ENCODE data around the gene ALS2.
"Not testable (repeated sequence)": the region's sequence is repeated elsewhere in the genome, so short reads cannot be mapped to it uniquely, and the experiment has no call there.

ALS2 gene

GRCh38 chr2:201780674-201781493 lies at the start of gene ALS2:
Gene ALS2 (minus strand): TSS chr2:201780933. CDS start chr2:201768885, 12,048 bp downstream.
- DNase-seq (ENCODE audit: low read depth): peak; percentile 99

- no peak for DNase-seq (ENCODE audit: low read depth)
These were observed 47.5 kb upstream of the ALS2 start for GRCh38 chr2:201828220-201828619.

- DNase-seq (ENCODE audit: low read depth): no peak
These were observed 46.9 kb upstream of the ALS2 start for GRCh38 chr2:201827621-201828020.

- no peak for DNase-seq (ENCODE audit: low read depth)
These were observed 43.5 kb upstream of the ALS2 start for GRCh38 chr2:201824212-201824611.

- no peak for DNase-seq (ENCODE audit: low read depth)
These were observed 40.3 kb upstream of the ALS2 start for GRCh38 chr2:201821080-201821479.

GRCh38 chr2:201820383-201821007 lies 39.8 kb upstream of the ALS2 start:
- DNase-seq (ENCODE audit: low read depth): no peak

- no peak for DNase-seq (ENCODE audit: low read depth)
These were observed 36.2 kb upstream of the ALS2 start for GRCh38 chr2:201816657-201817575.

- DNase-seq (ENCODE audit: low read depth): no peak
These were observed 33.4 kb upstream of the ALS2 start for GRCh38 chr2:201813996-201814760.

- DNase-seq (ENCODE audit: low read depth): not testable (repeated sequence)
These were observed 29.9 kb upstream of the ALS2 start for GRCh38 chr2:201810604-201811003.

GRCh38 chr2:201809633-201810032 lies 28.9 kb upstream of the ALS2 start:
- DNase-seq (ENCODE audit: low read depth): no peak

GRCh38 chr2:201808027-201808426 lies 27.3 kb upstream of the ALS2 start:
- no peak for DNase-seq (ENCODE audit: low read depth)

GRCh38 chr2:201807452-201807999 lies 26.8 kb upstream of the ALS2 start:
- DNase-seq (ENCODE audit: low read depth): peak; percentile 68

- no peak for DNase-seq (ENCODE audit: low read depth)
These were observed 25.9 kb upstream of the ALS2 start, which contains the start of gene CDK15 for GRCh38 chr2:201806442-201807170. Gene CDK15 (plus strand): TSS chr2:201806537. CDS start chr2:201806665, 128 bp downstream.

- DNase-seq (ENCODE audit: low read depth): not testable (repeated sequence)
These were observed 18.2 kb upstream of the ALS2 start for GRCh38 chr2:201798914-201799285.

GRCh38 chr2:201798252-201798913 lies 17.6 kb upstream of the ALS2 start:
- peak; percentile 86 for DNase-seq (ENCODE audit: low read depth)

- peak; percentile 76 for DNase-seq (ENCODE audit: low read depth)
These were observed 16.6 kb upstream of the ALS2 start for GRCh38 chr2:201797175-201797840.

GRCh38 chr2:201796478-201796865 lies 15.7 kb upstream of the ALS2 start:
- DNase-seq (ENCODE audit: low read depth): no peak

GRCh38 chr2:201795607-201796477 lies 15.1 kb upstream of the ALS2 start:
- DNase-seq (ENCODE audit: low read depth): no peak

All from GM04504 (cell line).